Lower leg skin (tissue), 4 donors: ENCODE data around the gene GSC2. TPM values are rescaled to one million over a fixed set of nuclear protein-coding genes. Genes with fewer than 3 reads are reported as not detected.

ENCODE experiments used
- DNase-seq, 2 donors: peaks; one replicate each; pipeline ENCODE4 v3.0.0-alpha.2; 2019; ENCODE audit warnings: low spot score in 2 of 2
- H3K4me3 ChIP-seq: fragments of 200-600 bp; sonication (generic); 2 replicates; pipeline ENCODE4 v1.5.1; 2017; ENCODE audit warnings: mild to moderate bottlenecking, low read depth; ENCODE audit not compliant: poor library complexity, severe bottlenecking
- CTCF ChIP-seq, 3 donors: fragments of 450-650 bp; IDR thresholded peaks; one replicate each; pipeline ENCODE4 v1.5.1; 2016; ENCODE audit warnings: antibody characterized with exemption in 3 of 3, mild to moderate bottlenecking in 3 of 3, moderate library complexity in 2 of 3
- POLR2A ChIP-seq, 2 donors: fragments of 450-650 bp; IDR thresholded peaks; one replicate each; pipeline ENCODE4 v1.6.1; 2016 to 2017; ENCODE audit warnings: antibody characterized with exemption in 2 of 2, mild to moderate bottlenecking in 1 of 2, moderate library complexity in 1 of 2
- WGBS, 2 donors: methylation state at CpG; one replicate each; pipeline ENCODE4 v1.1.5; 2018; 5-methylcytosine and 5-hydroxymethylcytosine counted together
- intact Hi-C: fragments of 100-400 bp; cut with DNase I; formaldehyde crosslinking; loops from one replicate; pipeline ENCODE4 v1.15.0; 2023; ENCODE audit warnings: low total_unique reads
- total RNA-seq, 4 donors: library from RNA; depleted of rRNA; stranded (reverse); fragments of >200 nt; gene quantifications; one replicate each; pipeline ENCODE4 v1.1.0, GENCODE V29; 2016

The GSC2 gene
- total RNA-seq: 1 to 10 TPM in 1 of 4 donors, under 1 TPM in 1, not detected in 2; 0.42 to 2.6 TPM

DNA sequence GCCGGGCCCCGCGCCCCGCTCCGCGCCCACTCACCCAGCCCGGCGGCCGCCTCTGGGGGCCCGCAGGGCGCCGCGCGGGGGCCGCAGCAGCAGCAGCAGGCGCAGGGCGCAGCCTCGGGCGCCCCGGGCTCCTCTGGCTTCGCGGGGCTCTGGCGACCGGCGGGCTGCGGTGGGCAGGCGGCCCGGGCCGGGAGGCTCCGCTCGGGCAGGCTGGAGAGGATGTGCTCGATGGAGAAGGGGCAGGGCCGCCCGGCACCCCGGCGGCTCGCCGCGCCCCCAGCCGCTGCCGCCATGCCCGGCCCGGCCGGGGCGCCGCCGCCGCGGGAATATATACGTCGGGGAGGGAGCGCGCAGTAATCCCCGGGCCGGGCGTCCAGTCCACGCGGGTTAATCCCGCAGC is at the start of gene GSC2:
Gene GSC2 (minus strand): TSS at position 302 of the 400 bp plus-strand sequence. CDS start 9 bp downstream, at position 293.
- H3K4me3 ChIP-seq: no peak within 1 kb of the TSS
- no peak for DNase-seq
- 3% methylated on average over 8 of the region's 59 CpGs; no CpG with 5 or more reads in 1 of the 2 donors for WGBS, 2 donors
- intact Hi-C loops: no loop called here
- TF ChIP-seq CTCF (IDR thresholded peaks at IDR 0.05): no peak
- no peak for TF ChIP-seq POLR2A (IDR thresholded peaks at IDR 0.05)

- TF ChIP-seq POLR2A (IDR thresholded peaks at IDR 0.05) (no peak), CTCF (IDR thresholded peaks at IDR 0.05) (no peak)
- H3K4me3 ChIP-seq: no peak overlapping the region
- 91 to 93% methylated on average over 8 of the region's 8 CpGs for WGBS, 2 donors
- DNase-seq: no peak
- intact Hi-C loops: no loop called here
Observed at GRCh38 chr22:19199479-19199878, 49.4 kb upstream of the GSC2 start.

DNA sequence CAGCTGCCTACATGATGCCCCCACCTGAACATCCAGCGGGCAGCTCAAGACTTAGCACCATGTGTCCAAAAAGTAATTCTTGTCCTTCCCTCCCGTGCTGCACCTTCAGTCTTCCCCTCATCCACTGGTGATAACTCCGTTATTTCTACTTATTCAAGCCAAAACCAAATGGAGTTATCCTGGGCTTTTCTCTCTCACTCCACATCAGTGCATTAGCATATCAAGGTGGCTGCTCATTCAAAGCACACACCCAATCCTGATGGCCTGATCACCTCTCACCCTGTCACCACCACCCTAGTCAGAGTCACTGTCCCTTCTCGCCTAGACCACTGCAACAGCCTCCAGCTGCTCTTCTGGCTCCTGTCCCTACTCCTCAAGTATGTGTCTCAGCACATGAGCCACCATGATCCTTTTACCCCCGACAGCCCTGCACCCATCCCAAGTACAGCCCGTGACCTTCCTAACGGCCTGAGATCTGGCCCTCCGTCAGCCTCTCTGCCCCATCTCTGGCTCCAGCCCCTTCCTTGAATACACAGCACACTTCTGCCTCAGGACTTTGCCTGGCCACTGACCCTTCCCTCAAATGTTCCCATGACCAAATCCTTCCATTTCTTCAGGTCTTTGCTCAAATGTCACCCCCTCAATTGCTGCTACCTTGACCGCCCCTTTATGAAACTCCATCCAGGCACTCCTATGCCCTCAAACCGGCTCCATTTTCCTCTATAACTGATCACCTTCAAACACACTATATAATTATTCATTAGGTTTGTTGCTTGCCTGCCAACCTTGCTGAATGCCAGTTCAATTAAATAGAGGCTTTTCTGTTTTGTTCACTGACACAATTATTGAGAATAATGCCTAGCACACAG is 48.1 kb upstream of the GSC2 start:
- DNase-seq: no peak

DNA sequence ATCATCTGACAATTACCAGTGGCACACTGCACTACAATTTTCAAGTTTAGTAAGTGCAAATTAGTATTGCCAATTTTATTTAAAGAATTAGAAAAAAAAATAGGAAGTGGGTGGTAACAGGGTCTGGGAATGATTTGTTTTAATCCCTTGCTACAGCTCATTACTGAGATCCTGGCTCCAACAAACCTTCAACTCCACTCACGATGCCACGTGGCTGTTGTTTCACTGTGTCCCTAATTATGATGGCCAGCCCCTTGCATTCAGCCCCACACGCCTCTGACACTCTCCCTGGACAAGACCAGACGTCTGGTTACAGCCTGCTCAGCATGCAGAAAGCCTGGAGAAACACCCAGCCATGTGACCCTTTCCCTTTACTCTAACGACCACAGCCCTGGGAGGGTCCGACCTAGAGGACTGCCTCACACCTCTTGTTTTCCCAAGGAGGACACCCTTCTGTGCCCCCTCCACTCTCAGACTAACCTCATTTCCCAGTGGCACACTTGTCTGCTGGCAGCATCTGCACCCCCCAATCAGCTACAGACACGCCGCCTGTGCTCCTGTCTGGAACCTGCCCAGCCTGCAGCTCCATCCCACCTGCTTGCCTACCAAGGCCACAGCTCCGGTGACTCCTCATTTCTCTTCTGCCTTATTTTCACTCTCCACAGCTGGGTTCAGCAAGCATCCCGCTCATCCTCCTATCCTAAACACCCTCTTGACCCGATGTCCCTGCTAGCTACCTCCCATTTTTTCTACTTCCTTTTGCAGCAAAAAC is 46.9 kb upstream of the GSC2 start:
- WGBS, 2 donors: 73 to 78% methylated on average over 11 of the region's 11 CpGs
- DNase-seq: no peak
- TF ChIP-seq POLR2A (IDR thresholded peaks at IDR 0.05) (no peak), CTCF (IDR thresholded peaks at IDR 0.05) (no peak)
- no peak overlapping the region for H3K4me3 ChIP-seq
- intact Hi-C loops: no loop called here

More for the DNA sequence above, 48.1 kb upstream of the GSC2 start:
- TF ChIP-seq POLR2A (IDR thresholded peaks at IDR 0.05): no peak
- TF ChIP-seq CTCF (IDR thresholded peaks at IDR 0.05): no peak
- intact Hi-C loops: no loop called here
- no peak overlapping the region for H3K4me3 ChIP-seq
- WGBS, 2 donors: 89 to 95% methylated on average over 10 of the region's 10 CpGs

DNA sequence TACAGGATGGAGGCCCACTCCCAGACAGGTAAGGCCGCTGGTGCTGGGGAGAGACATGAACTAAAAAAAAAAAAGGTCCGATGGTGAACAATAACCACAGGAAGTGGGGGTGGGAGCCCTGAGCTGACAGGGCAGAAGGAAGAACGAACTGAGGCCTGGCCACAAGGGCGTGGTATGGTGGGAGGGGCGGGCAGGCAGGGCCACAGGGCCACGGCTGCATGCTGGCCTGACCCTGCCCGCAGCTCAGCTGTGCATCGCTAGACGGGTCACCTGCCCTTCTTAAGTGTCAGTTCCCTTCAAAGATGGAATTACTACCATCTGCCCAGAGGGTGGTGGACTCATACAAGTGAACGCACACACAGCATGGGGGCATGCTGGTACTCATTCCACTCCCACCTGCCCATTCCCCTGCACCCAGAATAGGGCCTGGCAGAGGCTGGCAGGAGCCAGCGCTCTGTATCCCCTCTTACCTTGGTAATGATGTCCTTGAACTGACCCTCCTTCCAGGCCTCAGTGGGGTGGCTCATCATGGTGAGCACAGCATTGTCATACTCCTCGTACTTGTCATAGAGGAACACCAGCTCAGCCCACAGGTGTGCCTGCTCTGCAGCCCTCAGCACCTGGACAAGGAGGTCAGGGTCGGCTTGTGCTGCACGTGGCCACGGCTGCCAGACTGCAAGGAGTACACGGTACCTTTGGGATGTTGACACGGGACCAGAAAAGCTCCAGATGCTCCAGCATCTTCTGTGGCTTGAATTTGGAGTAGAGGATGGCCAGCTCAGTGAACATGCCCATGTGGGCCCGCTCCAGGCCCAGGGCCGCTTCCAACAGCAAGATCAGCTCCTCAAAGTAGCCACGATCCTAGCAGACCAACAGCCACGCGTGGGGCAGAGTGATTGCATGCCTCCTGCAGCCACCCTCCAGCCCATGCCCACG is 46.0 kb upstream of the GSC2 start:
- 82 to 84% methylated on average over 22 of the region's 23 CpGs for WGBS, 2 donors
- no peak for DNase-seq
- no peak for TF ChIP-seq POLR2A (IDR thresholded peaks at IDR 0.05)
- no peak for TF ChIP-seq CTCF (IDR thresholded peaks at IDR 0.05)
- intact Hi-C loops: no loop called here
- no peak overlapping the region for H3K4me3 ChIP-seq
